Measurements from ENCODE around the gene CCL5. TPM values are rescaled to one million over a fixed set of nuclear protein-coding genes. Genes with fewer than 3 reads are reported as not detected.

Gene CCL5
- 0.92 to 1.9 TPM (median 1.4 TPM) in 5 replicates for total RNA-seq (2022; extraction: Qiagen RNA extraction)

GRCh38 chr17:35879773-35880654, at the start of gene CCL5:
CCL5 (minus strand) TSS chr17:35880360.

GRCh38 chr17:35868737-35869136, 11.4 kb downstream of the CCL5 start, which contains the start of gene HEATR9:
HEATR9 (minus strand) TSS chr17:35868891; CDS start chr17:35868742, 149 bp downstream.

Other genes with a start within 250 kb of the CCL5 start
- 0.07 to 0.15 TPM (median 0.11 TPM) in 5 replicates for gene RASL10B, start 148.7 kb downstream of the CCL5 start, total RNA-seq (2022; extraction: Qiagen RNA extraction)
- gene GAS2L2, start 127.1 kb downstream of the CCL5 start, total RNA-seq (2022; extraction: Qiagen RNA extraction) = 0.06 to 0.15 TPM (median 0.09 TPM) in 5 replicates
- gene C17orf50, start 119.5 kb downstream of the CCL5 start, total RNA-seq (2022; extraction: Qiagen RNA extraction) = 0.24 to 0.49 TPM (median 0.27 TPM) in 5 replicates
- gene MMP28, start 84.7 kb downstream of the CCL5 start, total RNA-seq (2022; extraction: Qiagen RNA extraction) = 4.2 to 9.7 TPM (median 6.5 TPM) in 5 replicates
- gene TAF15, start 70.9 kb downstream of the CCL5 start, total RNA-seq (2022; extraction: Qiagen RNA extraction) = 201 to 225 TPM (median 205 TPM) in 5 replicates
- gene HEATR9, start 11.5 kb downstream of the CCL5 start, total RNA-seq (2022; extraction: Qiagen RNA extraction) = not detected in 5 replicates
- gene RDM1, start 50.4 kb upstream of the CCL5 start, total RNA-seq (2022; extraction: Qiagen RNA extraction) = 3.3 to 3.5 TPM (median 3.4 TPM) in 5 replicates
- gene LYZL6, start 63.4 kb upstream of the CCL5 start, total RNA-seq (2022; extraction: Qiagen RNA extraction) = not detected in 5 replicates
- gene CCL16, start 101.1 kb upstream of the CCL5 start, total RNA-seq (2022; extraction: Qiagen RNA extraction) = not detected in 5 replicates
- not detected in 5 replicates for gene CCL14, start 106.4 kb upstream of the CCL5 start, total RNA-seq (2022; extraction: Qiagen RNA extraction)
- not detected in 5 replicates for gene CCL15, start 121.2 kb upstream of the CCL5 start, total RNA-seq (2022; extraction: Qiagen RNA extraction)
- not detected in 5 replicates for gene CCL23, start 137.6 kb upstream of the CCL5 start, total RNA-seq (2022; extraction: Qiagen RNA extraction)
- gene CCL18, start 183.9 kb upstream of the CCL5 start, total RNA-seq (2022; extraction: Qiagen RNA extraction) = not detected in 5 replicates
- gene CCL3, start 209.8 kb upstream of the CCL5 start, total RNA-seq (2022; extraction: Qiagen RNA extraction) = not detected in 5 replicates
- 0.15 TPM in 1 of 5 replicates, not detected in the others for gene CCL4, start 223.5 kb upstream of the CCL5 start, total RNA-seq (2022; extraction: Qiagen RNA extraction)

Data from A549 treated with CORT108297 at 1 μM for 4 hours (cell line).